Activated B cell treated with CpG ODN at 0.5 μM for 24 hours (primary cell): ENCODE data around the gene ST6GAL1. TPM values are rescaled to one million over a fixed set of nuclear protein-coding genes. Genes with fewer than 3 reads are reported as not detected.
A peak's percentile ranks its signal among the peaks of the same experiment; 100 is the strongest.
"Not testable (repeated sequence)": the region's sequence is repeated elsewhere in the genome, so short reads cannot be mapped to it uniquely, and the experiment has no call there.

Source experiments
- ATAC-seq: fragments of 200-7000 bp; cut with Tn5 transposase; one replicate; pipeline ENCODE4 v1.10.0; 2021; ENCODE audit warnings: low read depth, mild to moderate bottlenecking, moderate library complexity
- CTCF ChIA-PET: fragments of 350-600 bp; sonication (Branson Sonifier 250); formaldehyde crosslinking; loops from one replicate; lab custom pipeline; 2021; ENCODE audit warnings: antibody characterized with exemption; lab: Charles Lee
- POLR2A ChIA-PET: fragments of 350-600 bp; sonication (Branson Sonifier 250); formaldehyde crosslinking; loops from one replicate; lab custom pipeline; 2021; ENCODE audit warnings: antibody characterized with exemption; lab: Charles Lee
- DNase-seq: peaks from one replicate; pipeline ENCODE4 v3.0.0; 2022
- H3K27ac Mint-ChIP-seq: one replicate; pipeline ENCODE4 v1.8.0; 2020; ENCODE audit warnings: mixed read lengths
- H3K27me3 Mint-ChIP-seq: one replicate; pipeline ENCODE4 v1.8.0; 2021; ENCODE audit warnings: mixed read lengths
- H3K36me3 Mint-ChIP-seq: one replicate; pipeline ENCODE4 v1.8.0; 2021; ENCODE audit warnings: low read depth, mixed read lengths
- H3K4me1 Mint-ChIP-seq: one replicate; pipeline ENCODE4 v1.8.0; 2021; ENCODE audit warnings: mixed read lengths
- H3K4me3 Mint-ChIP-seq: one replicate; pipeline ENCODE4 v1.8.0; 2020; ENCODE audit warnings: mild to moderate bottlenecking, mixed read lengths
- H3K9me3 Mint-ChIP-seq: one replicate; pipeline ENCODE4 v1.8.0; 2020; ENCODE audit warnings: mixed read lengths
- intact Hi-C: fragments of 100-400 bp; cut with micrococcal nuclease; formaldehyde crosslinking; loops from one replicate; pipeline ENCODE4 v1.15.1; 2024
- total RNA-seq: library from RNA; stranded (reverse); gene quantifications from 2 replicates; pipeline ENCODE4 v1.2.3, GENCODE V29; 2022
- TF ChIP-seq, protein P1 (sequence below): fragments of 200-600 bp; IDR thresholded peaks from one replicate; pipeline ENCODE4 v1.8.0; 2022; ENCODE audit warnings: antibody characterized with exemption, mild to moderate bottlenecking

Gene ST6GAL1
- total RNA-seq, 1 donor from 2014 or later, result 328 TPM

DNA sequence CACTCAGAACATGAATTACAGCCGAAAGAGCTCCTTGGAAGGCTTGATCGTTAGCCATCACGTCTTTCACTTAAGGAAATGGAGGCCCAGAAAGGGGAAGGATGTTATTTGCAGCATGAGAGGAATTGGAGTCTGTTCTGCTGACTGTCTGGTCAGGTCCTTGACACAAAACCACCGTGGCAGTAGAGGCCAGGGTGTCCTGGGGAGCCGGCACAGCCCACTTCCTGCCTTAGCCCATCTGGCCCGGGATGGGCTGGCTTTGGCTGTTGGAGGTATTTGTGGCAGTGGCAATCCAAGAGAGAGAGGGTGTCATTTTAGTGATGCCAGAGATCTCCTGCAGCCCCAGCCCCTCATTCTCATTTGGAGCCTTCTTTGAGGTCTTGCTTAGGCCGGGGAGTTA is 37.4 kb downstream of the ST6GAL1 start:
- Mint-ChIP-seq H3K4me1 (peaks cover 48% of the 10 kb centered on the region), H3K27ac (peak overlapping the region; percentile 86), H3K27me3 (no peaks in the 10 kb centered on the region), H3K9me3 (no peaks in the 10 kb centered on the region), H3K4me3 (no peak overlapping the region), H3K36me3 (peaks cover 83% of the 10 kb centered on the region)
- POLR2A ChIA-PET, result interaction anchor here (1.5 kb wide), 1 partner anchor 16 kb away, joined by 4 read pairs; no protein-coding TSS in a partner anchor
- CTCF ChIA-PET, result no interaction called here
- intact Hi-C loops, result no loop called here
- DNase-seq, result no peak
- TF ChIP-seq, protein P1, sequence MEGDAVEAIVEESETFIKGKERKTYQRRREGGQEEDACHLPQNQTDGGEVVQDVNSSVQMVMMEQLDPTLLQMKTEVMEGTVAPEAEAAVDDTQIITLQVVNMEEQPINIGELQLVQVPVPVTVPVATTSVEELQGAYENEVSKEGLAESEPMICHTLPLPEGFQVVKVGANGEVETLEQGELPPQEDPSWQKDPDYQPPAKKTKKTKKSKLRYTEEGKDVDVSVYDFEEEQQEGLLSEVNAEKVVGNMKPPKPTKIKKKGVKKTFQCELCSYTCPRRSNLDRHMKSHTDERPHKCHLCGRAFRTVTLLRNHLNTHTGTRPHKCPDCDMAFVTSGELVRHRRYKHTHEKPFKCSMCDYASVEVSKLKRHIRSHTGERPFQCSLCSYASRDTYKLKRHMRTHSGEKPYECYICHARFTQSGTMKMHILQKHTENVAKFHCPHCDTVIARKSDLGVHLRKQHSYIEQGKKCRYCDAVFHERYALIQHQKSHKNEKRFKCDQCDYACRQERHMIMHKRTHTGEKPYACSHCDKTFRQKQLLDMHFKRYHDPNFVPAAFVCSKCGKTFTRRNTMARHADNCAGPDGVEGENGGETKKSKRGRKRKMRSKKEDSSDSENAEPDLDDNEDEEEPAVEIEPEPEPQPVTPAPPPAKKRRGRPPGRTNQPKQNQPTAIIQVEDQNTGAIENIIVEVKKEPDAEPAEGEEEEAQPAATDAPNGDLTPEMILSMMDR, result no peak
- no peak for ATAC-seq

DNA sequence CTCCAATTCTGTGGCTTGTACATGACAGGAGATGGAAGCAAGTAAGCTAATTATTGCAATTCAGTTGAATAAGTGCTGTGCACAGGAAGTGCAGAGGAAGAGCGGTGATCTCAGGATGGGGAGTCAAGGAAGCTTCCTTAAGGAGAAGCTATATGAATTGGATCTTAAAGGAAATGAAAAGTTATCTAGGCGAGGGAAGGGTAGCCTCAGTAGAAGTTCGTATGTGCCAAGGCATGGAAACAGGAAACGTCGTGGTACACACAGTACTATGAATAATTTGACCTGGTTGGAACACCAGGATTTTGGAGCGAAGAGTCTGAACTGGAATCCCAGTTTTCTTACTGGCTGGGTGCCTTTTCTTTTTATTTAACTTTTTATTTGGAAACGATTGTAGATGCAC is 39.3 kb downstream of the ST6GAL1 start:
- intact Hi-C loops, result loop anchor here (2.0 kb wide), 1 partner anchor 15 kb away; no protein-coding TSS in a partner anchor
- DNase-seq (no peak), ATAC-seq (no peak)
- Mint-ChIP-seq H3K27me3 (no peaks in the 10 kb centered on the region), H3K36me3 (peaks cover 89% of the 10 kb centered on the region), H3K9me3 (no peaks in the 10 kb centered on the region), H3K27ac (peak overlapping the region; percentile 33), H3K4me3 (no peak overlapping the region), H3K4me1 (peaks cover 55% of the 10 kb centered on the region)
- POLR2A ChIA-PET, result interaction anchor here (0.8 to 1.5 kb wide), 3 partner anchors 11 to 16 kb away, joined by 3 to 4 read pairs (median 3); no protein-coding TSS in a partner anchor
- TF ChIP-seq, protein P1, result no peak
- CTCF ChIA-PET, result no interaction called here

DNA sequence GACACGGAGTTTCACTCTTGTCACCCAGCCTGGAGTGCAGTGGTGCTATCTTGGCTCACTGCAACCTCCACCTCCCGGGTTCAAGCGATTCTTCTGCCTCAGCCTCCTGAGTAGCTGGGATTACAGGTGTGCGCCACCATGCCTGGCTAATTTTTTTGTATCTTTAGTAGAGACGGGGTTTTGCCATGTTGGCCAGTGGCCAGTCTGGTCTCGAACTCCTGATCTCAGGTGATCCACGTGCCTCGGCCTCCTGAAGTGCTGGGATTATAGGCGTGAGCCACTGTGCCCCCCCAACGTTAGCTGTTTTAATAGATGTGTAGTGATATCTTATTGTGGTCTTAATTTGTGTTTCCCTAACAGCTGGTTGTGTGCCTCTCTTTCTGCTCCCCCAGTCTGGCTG is 40.8 kb downstream of the ST6GAL1 start:
- peak overlapping the region; percentile 41 for H3K27ac Mint-ChIP-seq

DNA sequence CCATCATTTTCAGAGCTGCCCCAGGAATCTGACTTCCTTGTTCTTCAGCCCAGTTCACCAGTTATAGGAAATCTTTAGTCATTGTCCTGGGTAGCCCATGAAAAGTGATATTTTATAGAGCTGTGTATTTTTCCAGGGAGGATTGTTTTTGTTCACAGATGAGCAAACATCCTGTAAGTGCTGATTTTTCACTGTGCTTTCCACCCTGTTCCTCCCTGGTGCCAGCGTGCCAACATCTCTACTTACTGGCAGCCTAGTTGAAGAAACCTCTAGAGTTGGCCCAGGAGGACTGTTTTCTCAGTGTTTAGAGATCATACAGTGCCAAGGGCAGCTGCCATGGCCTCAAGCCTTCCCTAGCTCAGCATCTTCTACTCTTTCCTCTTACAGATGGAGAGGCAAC is 41.3 kb downstream of the ST6GAL1 start:
- peak overlapping the region; percentile 41 for H3K27ac Mint-ChIP-seq
- CTCF ChIA-PET, result no interaction called here

More for the DNA sequence above, 40.8 kb downstream of the ST6GAL1 start:
- H3K27me3 Mint-ChIP-seq, CTCF ChIA-PET, H3K9me3 Mint-ChIP-seq, H3K4me3 Mint-ChIP-seq, ATAC-seq, DNase-seq: not testable (repeated sequence)
- intact Hi-C loops, result loop anchor here (2.0 kb wide), 1 partner anchor 14 kb away; no protein-coding TSS in a partner anchor
- Mint-ChIP-seq H3K36me3 (peaks cover 90% of the 10 kb centered on the region), H3K4me1 (peaks cover 56% of the 10 kb centered on the region)
- POLR2A ChIA-PET, result interaction anchor here (1.2 kb wide), 1 partner anchor 19 kb away, joined by 3 read pairs; no protein-coding TSS in a partner anchor

DNA sequence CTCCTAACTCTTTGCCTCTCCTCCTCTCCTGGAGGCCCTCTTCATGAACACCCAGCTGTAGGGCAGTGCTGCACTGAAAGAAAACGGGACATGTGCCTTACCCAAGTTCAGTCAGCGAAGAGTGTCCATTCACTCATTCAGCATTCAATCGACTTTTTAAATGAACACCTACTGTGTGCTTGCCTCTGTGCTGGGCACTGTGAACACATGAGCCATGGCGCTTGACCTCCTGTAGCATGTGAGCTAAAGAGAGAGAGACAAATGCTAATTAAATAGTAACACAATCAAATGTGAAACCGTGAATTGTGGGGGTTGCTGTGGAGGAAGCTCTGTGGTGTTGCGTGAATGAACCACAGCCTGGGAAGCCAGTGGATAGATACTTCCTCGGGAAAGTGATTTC is 43.4 kb downstream of the ST6GAL1 start:
- H3K9me3 Mint-ChIP-seq, result no peaks in the 10 kb centered on the region
- DNase-seq (no peak), ATAC-seq (no peak)
- peaks cover 43% of the 10 kb centered on the region for H3K4me1 Mint-ChIP-seq
- H3K27ac Mint-ChIP-seq, result no peak overlapping the region
- H3K4me3 Mint-ChIP-seq, result no peak overlapping the region
- peaks cover 84% of the 10 kb centered on the region for H3K36me3 Mint-ChIP-seq
- intact Hi-C loops, result no loop called here
- CTCF ChIA-PET, result interaction anchor here (0.6 kb wide), 1 partner anchor 42 kb away, joined by 3 read pairs; no protein-coding TSS in a partner anchor
- H3K27me3 Mint-ChIP-seq, result no peaks in the 10 kb centered on the region
- POLR2A ChIA-PET, result interaction anchor here (0.5 to 1.5 kb wide), 3 partner anchors 10 to 48 kb away, joined by 3 to 5 read pairs (median 3); no protein-coding TSS in a partner anchor
- TF ChIP-seq, protein P1, result no peak

More for the DNA sequence above, 41.3 kb downstream of the ST6GAL1 start:
- Mint-ChIP-seq H3K36me3 (peaks cover 88% of the 10 kb centered on the region), H3K4me3 (no peak overlapping the region), H3K27me3 (no peaks in the 10 kb centered on the region), H3K4me1 (peaks cover 54% of the 10 kb centered on the region), H3K9me3 (no peaks in the 10 kb centered on the region)
- no peak for ATAC-seq
- POLR2A ChIA-PET, result interaction anchor here (1.0 to 1.2 kb wide), 2 partner anchors 14 to 18 kb away, joined by 3 read pairs; no protein-coding TSS in a partner anchor
- no peak for DNase-seq
- intact Hi-C loops, result loop anchor here (2.0 kb wide), 1 partner anchor 13 kb away; no protein-coding TSS in a partner anchor
- TF ChIP-seq, protein P1, result no peak
